Activated CD8-positive, alpha-beta memory T cell treated with anti-CD3 and anti-CD28 coated beads for 36 hours (primary cell): ENCODE results near the gene CCDC89. TPM values are rescaled to one million over a fixed set of nuclear protein-coding genes. Genes with fewer than 3 reads are reported as not detected.
"Not testable (repeated sequence)": the region's sequence is repeated elsewhere in the genome, so short reads cannot be mapped to it uniquely, and the experiment has no call there.

Experiments used
- CTCF ChIA-PET: fragments of 350-600 bp; sonication (Branson Sonifier 250); formaldehyde crosslinking; loops from one replicate; lab custom pipeline; 2021; ENCODE audit warnings: antibody characterized with exemption; lab: Charles Lee
- POLR2A ChIA-PET: fragments of 350-600 bp; sonication (Branson Sonifier 250); formaldehyde crosslinking; loops from one replicate; lab custom pipeline; 2021; ENCODE audit warnings: antibody characterized with exemption; lab: Charles Lee
- total RNA-seq, 2 experiments: library from RNA; stranded (reverse); gene quantifications; one replicate each; pipeline ENCODE4 v1.2.3, GENCODE V29; 2021

The CCDC89 gene
- total RNA-seq, 2 experiments from 2014 or later = not detected

DNA sequence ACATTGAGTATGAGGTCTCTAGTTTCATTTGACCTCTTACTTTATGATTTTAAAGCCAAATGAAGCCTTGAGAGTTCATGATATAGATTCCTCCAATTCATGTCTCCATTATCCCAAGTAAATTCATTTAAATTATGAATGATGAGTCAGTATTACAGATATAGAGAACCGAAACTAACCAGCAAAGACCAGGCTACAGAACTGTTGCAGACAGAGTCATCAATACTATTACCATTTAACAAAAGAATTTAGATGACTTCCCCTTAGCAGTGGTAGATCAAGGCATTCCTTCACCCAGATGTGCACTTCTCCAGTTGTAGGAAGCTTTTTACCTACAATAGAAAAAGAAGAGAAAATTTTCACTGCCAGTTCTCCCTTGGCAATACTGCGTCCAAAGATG lies 11.8 kb upstream of the CCDC89 start:
- CTCF ChIA-PET = no interaction called here
- POLR2A ChIA-PET = no interaction called here

DNA sequence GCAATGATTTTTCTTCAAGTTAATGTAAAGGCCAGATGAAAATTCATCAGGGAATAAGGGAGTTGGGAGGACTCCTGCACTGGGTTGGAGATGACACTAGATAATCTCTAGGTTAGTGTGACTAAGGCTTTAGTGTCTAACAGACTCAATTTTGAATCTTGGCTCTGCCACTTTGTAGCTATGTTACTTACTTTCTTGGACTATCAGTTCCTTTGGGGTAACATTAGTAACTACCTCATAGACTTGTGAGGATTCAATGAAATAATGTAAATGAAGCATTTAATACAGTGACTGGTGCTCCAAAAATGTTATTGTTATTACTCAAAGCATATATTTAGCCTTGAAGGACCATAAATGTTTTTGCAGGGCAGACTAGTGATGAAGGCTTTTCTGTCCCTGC lies 9.6 kb upstream of the CCDC89 start:
- ChIA-PET POLR2A (no interaction called here), CTCF (interaction anchor here (1.9 kb wide), 1 partner anchor 11 kb away, joined by 7 read pairs; no protein-coding TSS in a partner anchor)

DNA sequence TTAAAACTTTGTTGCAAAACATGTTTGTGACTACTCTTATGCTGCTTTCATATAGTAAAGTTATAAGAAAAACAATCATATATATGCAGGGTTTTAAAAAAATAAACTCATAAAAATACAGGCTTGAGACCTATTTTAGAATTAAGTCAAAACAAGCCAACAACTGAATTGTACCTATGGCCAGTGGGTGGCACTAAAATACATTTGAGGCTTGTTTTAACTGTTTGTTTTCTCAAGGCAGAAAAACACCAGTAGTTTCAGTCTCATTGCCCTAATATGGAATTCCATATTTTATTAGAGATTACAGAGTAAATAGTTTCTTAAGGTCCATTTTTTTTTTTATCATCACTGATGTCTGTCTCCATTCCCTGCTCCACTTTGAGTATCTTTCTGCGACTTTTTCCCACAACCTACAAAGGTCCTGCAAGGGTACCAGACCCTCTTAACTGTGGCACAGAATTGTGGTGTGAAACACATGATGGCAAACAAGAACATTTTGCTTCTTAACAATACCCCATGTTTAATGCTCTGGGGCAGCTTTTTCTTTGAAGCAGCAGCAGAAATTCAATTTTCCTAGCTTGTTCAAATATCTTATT lies 8.5 kb upstream of the CCDC89 start:
- ChIA-PET POLR2A (no interaction called here), CTCF (interaction anchor here (0.6 to 1.9 kb wide), 2 partner anchors 10 to 116 kb away, joined by 3 to 7 read pairs; partner anchors contain the start of gene SYTL2)

DNA sequence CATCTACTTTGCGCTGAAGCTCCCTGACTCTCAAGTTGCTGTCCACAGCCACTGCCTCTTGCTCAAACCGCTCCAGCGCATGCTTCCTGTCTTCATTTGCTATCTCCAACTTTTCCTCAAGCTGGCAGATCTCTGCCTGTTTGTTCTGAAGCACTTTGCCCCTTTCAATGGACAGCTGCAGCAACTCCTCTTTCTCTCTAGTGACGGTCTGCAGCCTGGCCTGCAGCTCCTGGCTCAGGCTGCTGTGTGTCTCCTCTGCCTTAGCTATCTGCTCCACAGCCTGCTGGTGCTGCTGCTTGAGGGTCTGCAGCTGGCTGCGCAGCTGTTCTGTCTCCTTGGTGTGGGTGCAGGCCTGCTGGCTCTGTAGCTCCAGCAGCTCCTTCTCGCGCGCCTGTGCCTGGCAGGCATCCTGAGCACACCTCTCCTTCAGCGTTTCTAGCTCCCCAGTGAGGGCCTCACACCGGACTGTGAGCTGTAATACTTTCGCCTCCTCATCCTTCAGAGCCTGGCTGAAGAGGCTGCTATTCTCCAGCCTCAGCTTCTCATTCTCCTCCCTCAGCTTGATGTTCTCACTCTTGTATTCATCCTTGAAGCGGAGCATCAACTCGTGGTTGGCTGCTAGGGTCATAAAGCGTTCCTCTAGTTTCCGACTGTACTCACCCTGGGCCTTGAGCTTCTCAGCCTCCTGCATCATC lies 723 bp downstream of the CCDC89 start:
- ChIA-PET CTCF (interaction anchor here (0.8 to 2.8 kb wide), 3 partner anchors 10 to 140 kb away, joined by 3 to 7 read pairs (median 4); no protein-coding TSS in a partner anchor), POLR2A (no interaction called here)

DNA sequence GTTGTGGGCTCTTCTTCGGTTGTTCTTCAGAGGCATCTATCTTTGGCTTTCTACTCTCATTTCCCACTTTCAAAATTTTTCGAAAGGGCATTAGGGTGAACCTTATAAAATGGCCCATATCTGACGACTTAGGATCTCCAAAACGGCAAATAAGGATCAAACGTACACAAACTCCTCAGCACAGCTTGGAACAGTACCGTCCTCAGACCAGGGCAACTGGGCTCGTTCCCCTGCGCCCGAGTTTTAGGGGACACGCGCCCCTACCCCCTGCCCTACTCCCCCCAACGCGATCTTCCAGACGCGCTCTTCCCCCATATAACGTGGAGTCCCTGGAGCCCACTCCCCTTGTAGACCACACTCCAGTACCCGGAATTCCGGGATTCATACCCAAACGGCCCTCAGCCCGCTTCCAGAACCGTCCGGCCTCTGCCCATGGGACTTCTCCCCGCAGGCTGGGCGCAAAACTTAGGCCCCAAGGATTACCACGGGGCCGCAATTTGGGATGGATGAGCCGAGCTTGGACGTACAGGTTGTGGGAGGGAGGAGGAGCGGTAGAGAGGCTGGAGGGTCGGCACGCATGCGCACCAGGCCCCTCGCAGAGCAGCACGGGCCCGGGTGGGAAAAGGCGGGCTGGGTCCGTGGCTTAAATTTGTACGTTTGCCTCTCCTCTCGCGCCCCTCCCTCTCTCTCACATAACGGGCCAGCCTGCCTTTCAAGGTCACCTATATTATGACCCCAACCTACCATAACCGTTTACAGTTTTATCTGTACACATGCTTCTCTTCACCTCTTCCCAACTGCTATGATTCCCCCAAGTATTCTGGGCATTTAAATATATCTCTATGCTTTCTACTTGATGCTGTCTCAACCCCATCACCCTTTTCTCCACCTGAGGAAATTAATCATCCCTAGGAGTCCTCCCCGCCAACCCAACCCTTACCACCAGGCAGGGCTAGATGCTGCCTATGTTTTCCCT lies 3.4 kb downstream of the CCDC89 start:
- ChIA-PET POLR2A (no interaction called here), CTCF (interaction anchor here (2.8 kb wide), 1 partner anchor 13 kb away, joined by 7 read pairs; no protein-coding TSS in a partner anchor)

DNA sequence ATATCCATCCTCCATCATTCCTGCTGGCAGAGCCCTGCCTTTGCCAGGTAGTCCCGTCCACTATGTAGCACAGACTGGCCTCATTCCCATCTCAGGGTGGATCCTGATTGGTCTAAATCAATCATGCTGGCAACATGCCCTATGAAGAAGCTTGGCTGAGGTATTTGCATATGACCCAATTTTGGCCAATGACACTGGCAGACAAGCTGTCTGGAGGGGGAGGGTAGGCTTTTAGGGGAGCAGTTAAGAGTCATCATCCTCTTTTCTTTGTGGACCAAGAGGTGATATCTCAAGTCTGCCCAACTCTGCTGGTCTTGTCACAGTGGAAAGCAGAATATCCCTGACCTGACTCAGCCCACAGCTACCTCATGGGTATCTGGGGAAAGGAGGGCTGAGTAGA lies 5.1 kb downstream of the CCDC89 start:
- CTCF ChIA-PET = interaction anchor here (1.5 kb wide), 1 partner anchor 12 kb away, joined by 4 read pairs; no protein-coding TSS in a partner anchor

DNA sequence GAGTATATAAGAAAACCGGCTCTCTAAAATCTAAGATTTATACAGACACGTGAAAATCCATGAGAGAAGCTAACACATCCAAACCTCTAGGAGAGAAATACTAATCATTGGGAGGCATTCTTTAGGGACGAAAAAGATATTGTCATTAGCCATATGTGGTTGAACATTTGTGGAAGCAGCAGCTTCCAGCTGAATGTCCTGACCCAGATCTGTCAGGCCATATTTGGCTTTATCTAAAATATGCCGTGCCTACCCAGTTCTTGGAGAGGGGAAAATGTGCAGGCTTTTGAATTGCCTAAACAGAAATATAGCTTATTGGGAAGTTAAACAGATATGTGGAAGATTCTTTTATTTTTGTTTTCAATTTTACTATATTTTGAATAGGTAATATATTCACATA lies 6.4 kb downstream of the CCDC89 start:
- POLR2A ChIA-PET = interaction anchor here (0.7 kb wide), 1 partner anchor 15 kb away, joined by 3 read pairs; the partner anchor contains the start of gene CREBZF
- CTCF ChIA-PET = interaction anchor here (1.5 kb wide), 1 partner anchor 11 kb away, joined by 4 read pairs; no protein-coding TSS in a partner anchor

More for the DNA sequence above, 5.1 kb downstream of the CCDC89 start:
- POLR2A ChIA-PET = interaction anchor here (0.7 kb wide), 1 partner anchor 16 kb away, joined by 3 read pairs; the partner anchor contains the start of gene CREBZF

DNA sequence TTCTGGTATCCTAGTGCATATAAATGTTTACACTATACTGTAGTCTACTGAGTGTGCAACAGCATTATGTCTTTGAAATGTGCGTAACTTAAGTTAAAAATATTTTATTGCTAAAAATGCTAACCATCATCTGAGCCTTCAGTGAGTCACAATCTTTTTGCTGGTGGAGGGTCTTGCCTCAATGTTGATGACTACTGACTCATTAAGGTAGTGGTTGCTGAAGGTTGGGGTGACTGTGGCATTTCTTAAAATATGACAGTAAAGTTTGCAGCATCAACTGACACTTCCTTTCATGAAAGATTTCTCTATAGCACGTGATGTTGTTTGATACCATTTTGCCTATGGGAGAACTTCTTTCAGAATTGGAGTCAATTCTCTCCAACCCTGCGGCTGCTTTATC lies 12.6 kb downstream of the CCDC89 start:
- CTCF ChIA-PET = no interaction called here
- POLR2A ChIA-PET = no interaction called here

DNA sequence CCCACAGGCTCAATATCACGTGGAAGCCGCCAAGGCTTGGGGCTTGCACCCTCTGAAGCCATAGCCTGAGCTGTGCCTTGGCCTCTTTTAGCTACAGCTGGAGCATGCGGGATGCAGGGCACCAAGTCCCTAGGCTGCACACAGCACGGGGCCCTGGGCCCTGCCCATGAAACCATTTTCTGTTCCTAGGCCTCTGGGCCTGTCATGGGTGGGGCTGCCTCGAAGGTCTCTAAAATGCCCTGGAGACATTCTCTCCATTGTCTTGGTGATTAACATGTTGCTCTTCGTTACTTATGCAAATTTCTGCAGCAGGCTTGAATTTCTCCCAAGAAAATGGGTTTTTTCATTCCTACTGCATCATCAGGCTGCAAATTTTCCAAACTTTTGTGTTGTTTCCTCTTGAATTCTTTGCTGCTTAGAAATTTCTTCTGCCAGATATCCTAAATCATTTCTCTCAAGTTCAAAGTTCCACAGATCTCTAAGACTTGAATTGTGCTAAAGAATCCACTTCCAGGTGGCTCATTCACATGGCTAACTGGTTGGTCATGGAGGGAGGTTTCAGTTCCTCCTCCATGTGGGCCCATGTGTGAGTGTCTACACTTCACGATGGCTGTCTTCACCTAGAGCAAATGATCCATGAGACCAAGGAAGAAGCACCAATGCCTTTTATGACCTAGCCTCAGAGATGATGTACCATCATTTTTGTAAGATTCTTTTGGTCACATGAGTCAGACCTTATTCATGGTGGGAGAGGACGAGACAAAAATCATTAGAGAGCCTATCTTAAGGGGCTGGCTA lies 13.7 kb downstream of the CCDC89 start:
- CTCF ChIA-PET = no interaction called here
- POLR2A ChIA-PET = no interaction called here

DNA sequence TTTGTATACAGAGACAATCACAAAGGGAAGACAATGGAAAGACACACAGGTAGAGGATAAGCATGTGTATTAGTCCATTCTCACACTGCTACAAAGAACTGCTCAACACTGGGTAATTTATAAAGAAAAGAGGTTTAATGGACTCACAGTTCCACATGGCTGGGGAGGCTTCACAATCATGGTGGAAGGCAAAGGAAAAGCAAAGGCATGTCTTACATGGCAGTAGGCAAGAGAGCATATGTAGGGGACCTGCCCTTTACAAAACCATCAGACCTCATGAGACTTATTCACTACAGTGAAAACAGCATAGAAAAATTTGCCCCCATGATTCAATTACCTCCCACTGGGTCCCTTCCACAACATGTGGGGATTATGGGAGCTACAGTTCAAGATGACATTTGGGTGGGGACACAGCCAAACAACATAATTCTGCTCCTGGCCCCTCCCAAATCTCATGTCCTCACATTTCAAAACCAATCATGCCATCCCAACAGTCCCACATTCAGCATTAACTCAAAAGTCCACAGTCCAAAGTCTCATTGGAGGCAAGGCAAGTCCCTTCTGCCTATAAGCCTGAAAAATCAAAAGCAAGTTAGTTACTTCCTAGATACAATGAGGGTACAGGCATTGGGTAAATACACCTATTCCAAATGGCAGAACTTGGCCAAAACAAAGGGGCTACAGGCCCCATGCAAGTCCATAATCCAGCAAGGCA lies 14.9 kb downstream of the CCDC89 start:
- POLR2A ChIA-PET, CTCF ChIA-PET: not testable (repeated sequence)

DNA sequence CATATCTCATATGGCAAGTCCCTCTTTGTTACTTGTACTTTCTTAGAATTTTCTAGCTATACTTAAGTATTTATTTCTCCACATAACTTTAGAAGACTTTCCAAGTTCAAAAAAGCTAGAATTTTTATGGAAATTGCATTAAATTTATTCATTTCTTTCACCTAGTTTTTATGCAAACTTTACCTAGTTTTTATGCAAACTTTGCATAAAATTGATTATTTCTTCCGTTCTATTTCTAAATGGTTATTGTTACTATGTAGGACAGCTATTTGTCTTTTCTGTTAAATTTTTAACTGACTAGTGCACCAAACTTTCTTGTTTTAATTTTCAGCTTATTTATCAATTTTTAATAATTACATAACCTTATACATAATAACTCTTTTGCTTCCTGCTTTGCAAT lies 17.8 kb downstream of the CCDC89 start:
- ChIA-PET CTCF (interaction anchor here (0.9 to 1.6 kb wide), 3 partner anchors 12 to 751 kb away, joined by 3 to 4 read pairs (median 3); no protein-coding TSS in a partner anchor), POLR2A (no interaction called here)

DNA sequence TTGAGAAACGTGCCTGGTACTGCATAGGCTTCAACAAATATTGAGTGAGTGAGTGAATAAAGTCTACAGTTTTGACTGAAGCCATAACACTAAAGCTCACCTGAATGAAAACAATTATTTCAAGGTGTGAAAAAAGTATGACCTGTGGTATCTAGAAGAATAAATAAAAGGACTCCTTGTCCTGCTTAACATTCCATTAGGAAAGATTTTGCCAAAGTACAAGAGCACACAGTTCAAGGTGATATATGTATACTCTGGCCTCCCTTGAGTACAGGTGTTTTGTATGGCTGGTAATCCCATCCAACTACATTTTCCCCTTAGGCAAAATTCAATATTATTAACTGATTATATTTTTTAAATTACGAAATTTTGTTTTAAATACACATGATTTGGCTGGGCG lies 19.3 kb downstream of the CCDC89 start:
- POLR2A ChIA-PET = no interaction called here
- CTCF ChIA-PET = no interaction called here

DNA sequence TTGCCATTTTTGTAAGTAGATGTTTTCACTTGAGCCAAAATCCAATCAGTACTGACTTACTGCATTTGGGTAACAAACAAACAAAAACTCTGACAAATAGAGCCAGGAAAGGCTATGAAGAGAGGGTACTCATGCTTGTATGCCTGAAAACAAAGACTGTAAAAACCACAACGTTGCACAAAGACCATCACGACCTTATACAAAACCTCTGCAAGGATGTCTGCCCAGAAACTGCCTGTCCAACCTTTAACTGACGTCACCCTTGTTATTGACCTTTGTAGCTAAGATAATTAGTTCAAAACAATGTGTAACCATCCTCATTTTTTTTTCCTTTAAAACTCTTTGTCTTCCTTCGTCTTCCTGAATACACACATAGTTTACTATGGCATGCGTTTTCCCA lies 20.3 kb downstream of the CCDC89 start:
- ChIA-PET POLR2A (no interaction called here), CTCF (no interaction called here)

DNA sequence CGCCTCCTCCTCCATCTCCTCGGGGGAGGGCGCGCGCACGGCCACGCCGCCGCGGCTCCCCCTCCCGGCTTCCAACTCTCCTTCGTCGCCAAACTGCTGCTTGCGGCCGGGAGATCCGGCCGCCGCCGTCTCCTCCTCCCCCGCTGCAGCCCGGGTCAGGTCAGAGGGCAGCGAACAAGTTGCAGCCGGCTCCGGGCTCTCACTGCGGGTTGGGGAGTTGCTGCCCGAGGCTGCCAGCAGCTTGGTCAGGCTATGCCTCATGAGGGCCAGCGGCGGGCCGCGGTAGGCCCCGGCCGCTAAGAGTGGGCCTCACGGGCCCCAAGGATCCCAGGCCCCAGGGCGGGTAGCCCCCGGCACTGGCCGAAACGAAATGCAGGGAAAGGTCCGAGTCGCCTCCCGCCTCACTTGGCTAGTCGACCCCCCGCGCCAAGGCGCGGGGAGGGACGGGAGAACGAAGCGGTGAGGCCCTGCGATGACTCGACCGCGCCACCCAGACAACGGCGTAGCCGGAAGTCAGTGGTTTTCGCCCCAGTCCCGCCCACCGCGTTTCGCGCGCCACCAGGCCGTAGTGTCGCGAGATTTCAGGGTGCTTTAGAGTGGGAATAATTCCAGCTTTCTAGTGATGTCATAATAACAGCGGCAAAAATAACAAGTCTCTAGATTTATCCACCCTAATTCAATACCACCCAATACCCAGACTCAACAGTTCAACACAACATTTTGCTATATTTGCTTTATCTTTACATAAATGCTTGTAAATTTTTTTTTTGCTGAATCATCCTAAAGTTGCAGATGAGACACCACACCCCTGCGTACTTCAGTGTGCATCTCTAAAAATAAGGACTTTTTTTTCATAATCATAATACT lies 21.1 kb downstream of the CCDC89 start, which contains the start of gene CREBZF:
Gene CREBZF, minus strand, starts transcription at position 515 of the 867 bp plus-strand sequence. Its CDS starts 254 bp downstream, at position 261.
- ChIA-PET CTCF (interaction anchor here (1.8 kb wide), 1 partner anchor 16 kb away, joined by 8 read pairs; no protein-coding TSS in a partner anchor), POLR2A (interaction anchor here (0.6 to 2.1 kb wide), 7 partner anchors 13 to 144 kb away, joined by 3 to 13 read pairs (median 3); partner anchors contain the start of genes TMEM126A and TMEM126B)

DNA sequence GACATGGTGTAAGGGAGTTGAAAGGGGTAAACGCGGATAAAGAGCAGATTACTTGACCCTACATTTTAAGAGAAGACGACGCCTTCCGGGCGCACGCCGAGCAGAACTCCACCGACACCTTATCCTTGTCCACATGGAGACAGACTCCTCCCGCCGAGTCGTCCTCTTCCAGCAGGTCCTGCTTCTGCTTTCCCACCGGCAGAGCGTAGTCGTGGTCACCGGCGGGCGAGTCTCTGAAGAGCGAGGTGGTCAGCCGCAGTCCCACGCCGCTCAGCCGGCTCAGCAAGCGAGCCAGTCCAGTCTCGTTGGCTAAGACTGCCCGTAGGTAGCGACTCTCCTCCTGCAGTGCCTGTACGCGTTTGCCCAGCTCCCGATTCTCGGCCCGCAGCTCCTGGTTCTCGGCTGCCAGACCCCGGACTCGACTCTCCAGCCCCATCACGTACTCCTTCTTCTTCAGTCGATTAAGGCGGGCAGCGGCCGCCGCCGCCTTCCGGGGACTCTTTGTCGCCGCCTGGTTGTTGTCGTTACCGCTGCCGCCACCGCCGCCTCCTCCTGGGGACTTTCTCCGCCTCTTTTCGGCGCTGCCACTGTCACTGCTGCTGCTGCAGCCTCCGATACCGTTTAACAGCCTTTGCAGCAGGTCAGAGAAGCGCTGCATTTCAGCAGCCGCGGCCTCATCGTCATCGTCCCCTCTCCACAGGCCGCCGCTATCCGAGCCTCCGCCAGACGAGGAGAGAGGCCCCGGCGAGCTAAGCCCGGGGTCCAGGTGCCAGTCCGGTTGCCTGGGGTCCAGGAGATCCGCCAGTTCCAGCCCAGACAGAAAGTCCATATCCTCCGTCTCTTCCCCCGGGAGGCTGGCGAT lies 22.0 kb downstream of the CCDC89 start:
- CTCF ChIA-PET = interaction anchor here (0.8 to 1.8 kb wide), 3 partner anchors 10 to 28 kb away, joined by 3 to 8 read pairs (median 4); no protein-coding TSS in a partner anchor
- POLR2A ChIA-PET = interaction anchor here (0.9 to 2.1 kb wide), 4 partner anchors 15 to 145 kb away, joined by 3 to 13 read pairs (median 4); partner anchors contain the start of genes TMEM126A and TMEM126B
